KMS-11 (cell line): ENCODE measurements around the gene OTOA.
"Not testable (repeated sequence)": the region's sequence is repeated elsewhere in the genome, so short reads cannot be mapped to it uniquely, and the experiment has no call there.

Experiments used
- H2AFZ ChIP-seq: fragments of 200-600 bp; sonication (generic); 2 replicates; pipeline ENCODE4 v1.6.1; 2016; ENCODE audit warnings: antibody characterized with exemption, mixed run types, low read depth
- H3K27ac ChIP-seq: fragments of 200-600 bp; sonication (generic); 2 replicates; pipeline ENCODE4 v1.6.1; 2016; ENCODE audit warnings: mild to moderate bottlenecking, mixed run types
- H3K27me3 ChIP-seq: fragments of 200-600 bp; sonication (generic); 2 replicates; pipeline ENCODE4 v1.6.1; 2017; ENCODE audit warnings: mild to moderate bottlenecking, low read depth, mixed run types, moderate library complexity; ENCODE audit not compliant: insufficient read depth
- H3K36me3 ChIP-seq: fragments of 200-600 bp; sonication (generic); 2 replicates; pipeline ENCODE4 v1.6.1; 2017; ENCODE audit warnings: mild to moderate bottlenecking, mixed run types; ENCODE audit not compliant: insufficient read depth
- H3K4me1 ChIP-seq: fragments of 200-600 bp; sonication (generic); 2 replicates; pipeline ENCODE4 v1.6.1; 2016; ENCODE audit warnings: mild to moderate bottlenecking, low read depth, mixed run types; ENCODE audit not compliant: poor library complexity, severe bottlenecking
- H3K4me2 ChIP-seq: fragments of 200-600 bp; sonication (generic); 2 replicates; pipeline ENCODE4 v1.7.0; 2016; ENCODE audit warnings: mild to moderate bottlenecking, mixed run types
- H3K4me3 ChIP-seq: fragments of 200-600 bp; sonication (generic); IDR thresholded peaks from 2 replicates; pipeline ENCODE4 v1.6.1; 2017; ENCODE audit warnings: low read depth, low read length, mixed read lengths; ENCODE audit not compliant: insufficient read depth
- H3K79me2 ChIP-seq: fragments of 200-600 bp; sonication (generic); 2 replicates; pipeline ENCODE4 v1.6.1; 2016; ENCODE audit warnings: low read depth, mixed run types; ENCODE audit not compliant: insufficient read depth
- H3K9ac ChIP-seq: fragments of 200-600 bp; sonication (generic); 2 replicates; pipeline ENCODE4 v1.6.1; 2016; ENCODE audit warnings: mild to moderate bottlenecking, mixed run types
- H4K20me1 ChIP-seq: fragments of 200-600 bp; sonication (generic); 2 replicates; pipeline ENCODE4 v1.6.1; 2016; ENCODE audit warnings: mild to moderate bottlenecking, mixed run types; ENCODE audit not compliant: insufficient read depth
- CTCF ChIP-seq: fragments of 200-600 bp; sonication (generic); conservative IDR thresholded peaks from 2 replicates; pipeline ENCODE4 v1.6.1; 2017; ENCODE audit warnings: low read depth, mild to moderate bottlenecking, antibody characterized with exemption, low read length, moderate library complexity, mixed read lengths

OTOA gene

DNA sequence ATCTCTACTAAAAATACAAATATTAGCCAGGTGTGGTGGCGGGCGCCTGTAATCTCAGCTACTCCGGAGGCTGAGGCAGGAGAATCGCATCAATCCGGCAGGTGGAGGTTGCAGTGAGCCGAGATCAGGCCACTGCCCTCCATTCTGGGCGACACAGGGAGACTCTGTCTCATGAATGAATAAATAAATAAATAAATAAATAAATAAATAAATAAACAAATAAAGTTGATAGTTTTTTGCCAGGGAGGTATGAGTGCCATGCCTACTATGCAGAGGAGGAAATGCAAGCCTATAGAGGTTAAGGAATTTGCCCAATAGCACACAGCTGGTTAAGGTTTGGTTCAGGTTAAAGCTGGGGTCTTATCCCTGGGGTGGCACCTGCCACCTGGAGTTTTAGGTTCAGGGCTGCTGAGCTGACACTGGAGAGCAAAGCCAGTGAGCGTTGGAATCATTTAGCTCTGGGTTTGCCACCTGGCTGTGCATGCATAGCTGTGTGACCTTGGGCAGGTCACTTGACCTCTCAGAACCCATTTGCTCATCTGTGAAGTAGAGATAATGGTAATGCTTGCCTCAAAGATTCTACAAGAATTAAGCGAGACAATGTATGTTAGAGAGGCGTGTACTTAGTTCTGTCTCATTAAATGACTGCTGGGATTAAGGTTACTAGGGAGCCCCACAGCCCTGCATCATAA is 1.2 kb downstream of the OTOA start:
- no peak for TF ChIP-seq CTCF
- H3K9ac ChIP-seq = no peak overlapping the region
- H3K36me3 ChIP-seq = no peaks in the 10 kb centered on the region
- H3K4me2 ChIP-seq = no peak overlapping the region
- no peaks in the 10 kb centered on the region for H3K4me1 ChIP-seq
- H3K27ac ChIP-seq = no peak overlapping the region
- H2AFZ ChIP-seq = no peak overlapping the region
- no peak overlapping the region for H3K4me3 ChIP-seq
- no peaks in the 10 kb centered on the region for H3K27me3 ChIP-seq
- H4K20me1 ChIP-seq = no peaks in the 10 kb centered on the region
- no peaks in the 10 kb centered on the region for H3K79me2 ChIP-seq

- no peak overlapping the region for H2AFZ ChIP-seq
- no peak overlapping the region for H3K27ac ChIP-seq
- H3K4me2 ChIP-seq = no peak overlapping the region
- H3K27me3 ChIP-seq = no peaks in the 10 kb centered on the region
- no peaks in the 10 kb centered on the region for H4K20me1 ChIP-seq
- H3K9ac ChIP-seq = no peak overlapping the region
- no peaks in the 10 kb centered on the region for H3K36me3 ChIP-seq
- no peaks in the 10 kb centered on the region for H3K4me1 ChIP-seq
- no peak for TF ChIP-seq CTCF
- no peaks in the 10 kb centered on the region for H3K79me2 ChIP-seq
- H3K4me3 ChIP-seq = no peak overlapping the region
Observed at GRCh38 chr16:21666772-21667171, 3.0 kb downstream of the OTOA start.

GRCh38 chr16:21667575-21667974 is 3.8 kb downstream of the OTOA start:
- H4K20me1 ChIP-seq = no peaks in the 10 kb centered on the region
- no peak for TF ChIP-seq CTCF
- no peak overlapping the region for H3K27ac ChIP-seq
- no peaks in the 10 kb centered on the region for H3K36me3 ChIP-seq
- H3K4me2 ChIP-seq = no peak overlapping the region
- no peak overlapping the region for H3K4me3 ChIP-seq
- no peak overlapping the region for H3K9ac ChIP-seq
- H3K27me3 ChIP-seq = no peaks in the 10 kb centered on the region
- no peaks in the 10 kb centered on the region for H3K79me2 ChIP-seq
- no peak overlapping the region for H2AFZ ChIP-seq
- H3K4me1 ChIP-seq = no peaks in the 10 kb centered on the region

- Histone ChIP-seq H3K36me3 (no peaks in the 10 kb centered on the region), H2AFZ (no peak overlapping the region), H3K4me3 (no peak overlapping the region), H3K27me3 (no peaks in the 10 kb centered on the region), H3K4me2 (no peak overlapping the region), H4K20me1 (no peaks in the 10 kb centered on the region), H3K27ac (no peak overlapping the region), H3K4me1 (no peaks in the 10 kb centered on the region), H3K79me2 (no peaks in the 10 kb centered on the region), H3K9ac (no peak overlapping the region)
- no peak for TF ChIP-seq CTCF
Observed at GRCh38 chr16:21673469-21673868, 9.7 kb downstream of the OTOA start.

DNA sequence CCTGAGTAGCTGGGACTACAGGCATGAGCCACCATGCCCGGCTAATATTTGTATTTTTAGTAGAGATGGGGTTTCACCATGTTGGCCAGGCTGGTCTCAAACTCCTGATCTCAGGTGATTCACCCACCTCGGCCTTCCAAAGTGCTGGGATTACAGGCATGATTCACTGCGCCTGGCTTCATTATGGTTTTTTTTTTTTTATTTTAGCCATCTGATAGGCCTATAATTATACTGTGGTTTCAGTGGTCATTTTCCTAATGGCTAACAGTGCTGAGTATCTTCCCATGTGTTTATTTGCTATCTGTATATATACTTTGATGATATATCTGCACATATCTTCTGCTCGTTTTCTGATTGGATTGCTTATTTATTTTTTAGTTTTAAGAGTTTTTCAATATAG is 10.7 kb downstream of the OTOA start:
- not testable (repeated sequence) for H3K27ac ChIP-seq, H3K79me2 ChIP-seq, H3K4me1 ChIP-seq, H2AFZ ChIP-seq, H3K36me3 ChIP-seq, H3K27me3 ChIP-seq, H3K4me2 ChIP-seq, H3K9ac ChIP-seq, H3K4me3 ChIP-seq, H4K20me1 ChIP-seq

GRCh38 chr16:21680714-21681113 is 16.9 kb downstream of the OTOA start:
- H2AFZ ChIP-seq = not testable (repeated sequence)

More at GRCh38 chr16:21680714-21681113, 16.9 kb downstream of the OTOA start:
- H3K9ac ChIP-seq, H3K36me3 ChIP-seq, H3K4me3 ChIP-seq, H3K79me2 ChIP-seq, H3K4me2 ChIP-seq, H4K20me1 ChIP-seq, H3K4me1 ChIP-seq, H3K27ac ChIP-seq, H3K27me3 ChIP-seq: not testable (repeated sequence)
